ENCODE measurements around the gene RAPGEF1. TPM values are rescaled to one million over a fixed set of nuclear protein-coding genes. Genes with fewer than 3 reads are reported as not detected.

The RAPGEF1 gene
- total and polyA plus RNA-seq, 2 experiments from 2014 or later, result 9.9 to 82.8 TPM

- ATAC-seq (no peak), DNase-seq (ENCODE audit: low spot score) (no peak)
- no peak overlapping the region for H2AFZ ChIP-seq
- H3K9me2 ChIP-seq (ENCODE audit: insufficient read depth), result 0 out of 2 replicates have a peak, but pooled peaks cover 6% of the 10 kb centered on the region
- H3K79me2 ChIP-seq (replicated peaks; ENCODE audit: insufficient read depth), result peaks cover 96% of the 10 kb centered on the region
- Mint-ChIP-seq H3K27me3 (ENCODE audit: insufficient read depth, low read depth, poor library complexity) (peaks cover 13% of the 10 kb centered on the region), H3K36me3 (ENCODE audit: low read depth) (no peaks in the 10 kb centered on the region), H3K9me3 (no peaks in the 10 kb centered on the region), H3K4me1 (peaks cover 80% of the 10 kb centered on the region), H3K27ac (no peak overlapping the region), H3K4me3 (no peak overlapping the region)
- H4K20me1 ChIP-seq (replicated peaks; ENCODE audit: insufficient read depth), result no peaks in the 10 kb centered on the region
- H3K4me3 ChIP-seq, result no peak overlapping the region
- H3K27me3 ChIP-seq (ENCODE audit: insufficient read depth), result no peaks in the 10 kb centered on the region
- H3K36me3 ChIP-seq (ENCODE audit: insufficient read depth), result no peaks in the 10 kb centered on the region
- TF ChIP-seq, protein P1, sequence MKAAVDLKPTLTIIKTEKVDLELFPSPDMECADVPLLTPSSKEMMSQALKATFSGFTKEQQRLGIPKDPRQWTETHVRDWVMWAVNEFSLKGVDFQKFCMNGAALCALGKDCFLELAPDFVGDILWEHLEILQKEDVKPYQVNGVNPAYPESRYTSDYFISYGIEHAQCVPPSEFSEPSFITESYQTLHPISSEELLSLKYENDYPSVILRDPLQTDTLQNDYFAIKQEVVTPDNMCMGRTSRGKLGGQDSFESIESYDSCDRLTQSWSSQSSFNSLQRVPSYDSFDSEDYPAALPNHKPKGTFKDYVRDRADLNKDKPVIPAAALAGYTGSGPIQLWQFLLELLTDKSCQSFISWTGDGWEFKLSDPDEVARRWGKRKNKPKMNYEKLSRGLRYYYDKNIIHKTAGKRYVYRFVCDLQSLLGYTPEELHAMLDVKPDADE (IDR thresholded peaks at IDR 0.05), result no peak
- TF ChIP-seq ZNF462 (CRISPR knock-in tag; IDR thresholded peaks at IDR 0.05) (no peak), NANOG (IDR thresholded peaks at IDR 0.05; ENCODE audit: borderline replicate concordance) (no peak), ZNF114 (CRISPR knock-in tag; IDR thresholded peaks at IDR 0.05) (no peak), ZNF331 (CRISPR knock-in tag; IDR thresholded peaks at IDR 0.05; ENCODE audit: low read depth) (no peak), STAT1 (IDR thresholded peaks at IDR 0.05; ENCODE audit: unreplicated experiment) (no peak), EZH2 (IDR thresholded peaks at IDR 0.05; ENCODE audit: low read depth, unreplicated experiment) (no peak), CREB1 (CRISPR knock-in tag; IDR thresholded peaks at IDR 0.05; ENCODE audit: low read depth) (no peak), EZH2phosphoT487 (IDR thresholded peaks at IDR 0.05; ENCODE audit: unreplicated experiment) (no peak), JUNB (IDR thresholded peaks at IDR 0.05; ENCODE audit: unreplicated experiment) (no peak), REST (IDR thresholded peaks at IDR 0.05; ENCODE audit: unreplicated experiment) (no peak), POLR2AphosphoS5 (IDR thresholded peaks at IDR 0.05; ENCODE audit: low read depth) (no peak)
- TF ChIP-seq, protein P2, sequence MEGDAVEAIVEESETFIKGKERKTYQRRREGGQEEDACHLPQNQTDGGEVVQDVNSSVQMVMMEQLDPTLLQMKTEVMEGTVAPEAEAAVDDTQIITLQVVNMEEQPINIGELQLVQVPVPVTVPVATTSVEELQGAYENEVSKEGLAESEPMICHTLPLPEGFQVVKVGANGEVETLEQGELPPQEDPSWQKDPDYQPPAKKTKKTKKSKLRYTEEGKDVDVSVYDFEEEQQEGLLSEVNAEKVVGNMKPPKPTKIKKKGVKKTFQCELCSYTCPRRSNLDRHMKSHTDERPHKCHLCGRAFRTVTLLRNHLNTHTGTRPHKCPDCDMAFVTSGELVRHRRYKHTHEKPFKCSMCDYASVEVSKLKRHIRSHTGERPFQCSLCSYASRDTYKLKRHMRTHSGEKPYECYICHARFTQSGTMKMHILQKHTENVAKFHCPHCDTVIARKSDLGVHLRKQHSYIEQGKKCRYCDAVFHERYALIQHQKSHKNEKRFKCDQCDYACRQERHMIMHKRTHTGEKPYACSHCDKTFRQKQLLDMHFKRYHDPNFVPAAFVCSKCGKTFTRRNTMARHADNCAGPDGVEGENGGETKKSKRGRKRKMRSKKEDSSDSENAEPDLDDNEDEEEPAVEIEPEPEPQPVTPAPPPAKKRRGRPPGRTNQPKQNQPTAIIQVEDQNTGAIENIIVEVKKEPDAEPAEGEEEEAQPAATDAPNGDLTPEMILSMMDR (conservative IDR thresholded peaks at IDR 0.05; ENCODE audit: low read depth in 2 of 2), result no peak
- no peaks in the 10 kb centered on the region for H3F3A ChIP-seq (replicated peaks; ENCODE audit: low read depth)
- H3K4me2 ChIP-seq, result no peak overlapping the region
- no peak overlapping the region for H3K27ac ChIP-seq (ENCODE audit: low read depth)
- H3K4me1 ChIP-seq (ENCODE audit: insufficient read depth), result peaks cover 73% of the 10 kb centered on the region
These were observed 66.3 kb downstream of the RAPGEF1 start for GRCh38 chr9:131673531-131673930.
